Measurements from ENCODE around the gene TTI1. TPM values are rescaled to one million over a fixed set of nuclear protein-coding genes. Genes with fewer than 3 reads are reported as not detected.
A peak's percentile ranks its signal among the peaks of the same experiment; 100 is the strongest.

TTI1 gene
- total RNA-seq, 1 experiment from 2014 or later: 38.3 TPM

- H3K4me1 ChIP-seq (ENCODE audit: low read length): peaks cover 25% of the 10 kb centered on the region
- H2AFZ ChIP-seq (ENCODE audit: low read length): no peak overlapping the region
- peaks cover 14% of the 10 kb centered on the region for H4K20me1 ChIP-seq (ENCODE audit: insufficient read depth, low read depth, low read length)
- H3K27me3 ChIP-seq (ENCODE audit: low read length): no peaks in the 10 kb centered on the region
- H3K9ac ChIP-seq (ENCODE audit: low read length): no peak overlapping the region
- H3K9me3 ChIP-seq (ENCODE audit: low read length): no peaks in the 10 kb centered on the region
- peaks cover 95% of the 10 kb centered on the region for H3K79me2 ChIP-seq (ENCODE audit: low read length)
- DNase-seq: no peak
- H3K36me3 ChIP-seq (ENCODE audit: insufficient read depth, low read length): peaks cover 36% of the 10 kb centered on the region; the same call in 1 of the 2 replicates
- H3K27ac ChIP-seq (ENCODE audit: low read length): no peak overlapping the region
- H3K9me2 ChIP-seq (replicated peaks; ENCODE audit: insufficient read depth, low read length): no peaks in the 10 kb centered on the region
- H3K4me3 ChIP-seq (ENCODE audit: low read length): no peak overlapping the region
- no peak overlapping the region for H3K4me2 ChIP-seq (ENCODE audit: low read depth, low read length, poor library complexity, severe bottlenecking)
These were observed 17.4 kb upstream of the TTI1 start for GRCh38 chr20:38050686-38051085.

- Histone ChIP-seq H3K27ac (ENCODE audit: low read length) (no peak overlapping the region), H3K4me3 (ENCODE audit: low read length) (no peak overlapping the region), H3K79me2 (ENCODE audit: low read length) (peaks cover 95% of the 10 kb centered on the region), H3K9me2 (replicated peaks; ENCODE audit: insufficient read depth, low read length) (no peaks in the 10 kb centered on the region), H3K4me2 (ENCODE audit: low read depth, low read length, poor library complexity, severe bottlenecking) (no peak overlapping the region), H2AFZ (ENCODE audit: low read length) (no peak overlapping the region), H3K9ac (ENCODE audit: low read length) (no peak overlapping the region), H3K9me3 (ENCODE audit: low read length) (no peaks in the 10 kb centered on the region), H3K27me3 (ENCODE audit: low read length) (no peaks in the 10 kb centered on the region), H4K20me1 (ENCODE audit: insufficient read depth, low read depth, low read length) (peaks cover 6% of the 10 kb centered on the region; the same call in 1 of the 2 replicates), H3K4me1 (ENCODE audit: low read length) (peaks cover 16% of the 10 kb centered on the region), H3K36me3 (ENCODE audit: insufficient read depth, low read length) (peaks cover 35% of the 10 kb centered on the region; the same call in 1 of the 2 replicates)
- no peak for DNase-seq
These were observed 16.5 kb upstream of the TTI1 start for GRCh38 chr20:38049800-38050199.

DNA sequence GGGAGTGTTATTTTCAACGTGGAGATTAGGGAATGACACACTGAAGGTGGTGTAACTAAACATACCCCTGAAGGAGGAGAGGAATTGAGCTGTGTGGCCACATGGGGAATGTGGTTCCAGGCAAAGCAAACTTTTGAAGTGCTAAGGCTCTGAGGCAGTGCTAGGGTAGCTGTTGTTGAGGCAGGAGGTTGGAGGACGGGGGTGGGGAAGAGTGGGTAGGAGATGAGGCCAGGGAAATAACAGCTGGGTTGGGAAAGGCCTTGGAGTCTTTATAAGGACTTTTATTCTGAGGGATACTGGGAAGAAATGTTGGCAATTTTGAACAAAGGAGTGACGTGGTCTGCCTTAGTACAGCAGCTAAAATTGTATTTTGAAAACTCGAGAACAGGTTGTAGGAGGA is 13.3 kb upstream of the TTI1 start:
- Histone ChIP-seq H3K36me3 (ENCODE audit: insufficient read depth, low read length) (peaks cover 35% of the 10 kb centered on the region; the same call in 1 of the 2 replicates), H3K9me3 (ENCODE audit: low read length) (no peaks in the 10 kb centered on the region), H3K9me2 (replicated peaks; ENCODE audit: insufficient read depth, low read length) (no peaks in the 10 kb centered on the region), H3K4me3 (ENCODE audit: low read length) (no peak overlapping the region), H3K4me1 (ENCODE audit: low read length) (no peaks in the 10 kb centered on the region), H3K4me2 (ENCODE audit: low read depth, low read length, poor library complexity, severe bottlenecking) (no peak overlapping the region), H4K20me1 (ENCODE audit: insufficient read depth, low read depth, low read length) (no peaks in the 10 kb centered on the region; the same call in 1 of the 2 replicates), H3K9ac (ENCODE audit: low read length) (no peak overlapping the region), H2AFZ (ENCODE audit: low read length) (no peak overlapping the region), H3K27me3 (ENCODE audit: low read length) (no peaks in the 10 kb centered on the region), H3K27ac (ENCODE audit: low read length) (no peak overlapping the region), H3K79me2 (ENCODE audit: low read length) (peaks cover 94% of the 10 kb centered on the region)
- no peak for DNase-seq

DNA sequence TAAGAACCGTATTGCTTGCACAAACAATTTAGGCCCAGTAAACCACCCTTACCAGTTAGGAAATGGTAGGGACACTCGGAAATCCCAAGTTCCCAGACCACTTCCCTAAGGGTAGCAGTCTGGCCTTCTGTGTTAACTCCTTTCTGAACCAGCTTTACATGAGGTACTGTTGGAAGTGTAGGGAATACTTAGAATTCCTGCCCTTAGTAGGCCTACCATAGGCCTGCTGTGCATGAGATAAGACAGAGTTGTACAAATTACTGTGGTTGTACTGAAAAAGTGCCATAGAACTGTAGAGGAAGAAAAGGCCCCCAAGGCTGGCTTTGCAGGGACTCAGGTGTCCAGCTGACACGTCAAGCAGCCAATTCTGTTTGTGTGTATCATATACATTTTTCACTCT is 11.4 kb upstream of the TTI1 start:
- no peak overlapping the region for H2AFZ ChIP-seq (ENCODE audit: low read length)
- no peaks in the 10 kb centered on the region for H3K27me3 ChIP-seq (ENCODE audit: low read length)
- no peak overlapping the region for H3K4me3 ChIP-seq (ENCODE audit: low read length)
- DNase-seq: no peak
- H3K4me1 ChIP-seq (ENCODE audit: low read length): no peaks in the 10 kb centered on the region
- no peak overlapping the region for H3K4me2 ChIP-seq (ENCODE audit: low read depth, low read length, poor library complexity, severe bottlenecking)
- peaks cover 93% of the 10 kb centered on the region for H3K79me2 ChIP-seq (ENCODE audit: low read length)
- H3K9me3 ChIP-seq (ENCODE audit: low read length): no peaks in the 10 kb centered on the region
- peaks cover 43% of the 10 kb centered on the region for H3K36me3 ChIP-seq (ENCODE audit: insufficient read depth, low read length)
- H4K20me1 ChIP-seq (ENCODE audit: insufficient read depth, low read depth, low read length): no peaks in the 10 kb centered on the region; the same call in 1 of the 2 replicates
- H3K9me2 ChIP-seq (replicated peaks; ENCODE audit: insufficient read depth, low read length): no peaks in the 10 kb centered on the region
- no peak overlapping the region for H3K9ac ChIP-seq (ENCODE audit: low read length)
- H3K27ac ChIP-seq (ENCODE audit: low read length): no peak overlapping the region

DNA sequence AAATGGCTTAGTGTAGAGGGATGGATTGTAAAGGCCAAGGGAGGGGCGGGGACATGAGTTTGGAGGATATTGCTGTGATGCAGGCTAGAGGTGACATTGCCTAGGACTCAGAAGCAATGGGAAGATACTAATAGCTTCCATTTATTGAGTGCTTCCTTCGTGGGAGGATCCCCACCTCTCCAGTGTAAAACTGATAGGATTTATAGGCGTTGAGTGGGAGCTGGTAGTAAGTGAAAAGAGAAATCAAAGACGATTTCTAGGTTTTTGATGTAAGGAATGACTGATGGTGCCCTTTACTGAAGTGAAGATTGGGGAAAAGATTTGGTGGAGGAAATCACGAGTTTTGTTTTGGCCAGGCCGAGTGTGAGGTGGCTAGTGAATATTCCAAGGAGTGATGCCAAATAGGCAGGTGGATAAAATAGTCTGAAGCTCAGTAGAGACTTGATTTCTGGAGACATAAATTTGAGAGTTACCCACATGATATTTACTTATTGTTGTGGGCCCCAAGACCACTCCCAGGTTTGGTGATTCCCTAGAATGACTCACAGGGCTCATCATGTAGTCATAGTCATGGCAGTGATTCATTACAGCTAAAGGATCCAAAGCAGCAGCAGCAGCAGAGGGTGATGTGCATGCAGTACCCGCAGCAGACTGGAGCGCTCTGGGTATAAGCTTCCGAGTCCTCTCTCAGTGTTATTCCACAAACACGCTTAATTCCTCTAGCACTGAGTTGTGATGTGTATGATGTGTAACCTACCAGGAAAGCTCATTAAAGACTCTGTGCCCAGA is 10.4 kb upstream of the TTI1 start:
- Histone ChIP-seq H3K9ac (ENCODE audit: low read length) (no peak overlapping the region), H3K79me2 (ENCODE audit: low read length) (peaks cover 96% of the 10 kb centered on the region), H3K4me1 (ENCODE audit: low read length) (no peaks in the 10 kb centered on the region), H3K27me3 (ENCODE audit: low read length) (no peaks in the 10 kb centered on the region), H2AFZ (ENCODE audit: low read length) (no peak overlapping the region), H3K9me2 (replicated peaks; ENCODE audit: insufficient read depth, low read length) (no peaks in the 10 kb centered on the region), H3K4me3 (ENCODE audit: low read length) (no peak overlapping the region), H3K9me3 (ENCODE audit: low read length) (no peaks in the 10 kb centered on the region), H4K20me1 (ENCODE audit: insufficient read depth, low read depth, low read length) (no peaks in the 10 kb centered on the region; the same call in 1 of the 2 replicates), H3K4me2 (ENCODE audit: low read depth, low read length, poor library complexity, severe bottlenecking) (no peak overlapping the region), H3K36me3 (ENCODE audit: insufficient read depth, low read length) (peaks cover 41% of the 10 kb centered on the region), H3K27ac (ENCODE audit: low read length) (no peak overlapping the region)
- DNase-seq: no peak

DNA sequence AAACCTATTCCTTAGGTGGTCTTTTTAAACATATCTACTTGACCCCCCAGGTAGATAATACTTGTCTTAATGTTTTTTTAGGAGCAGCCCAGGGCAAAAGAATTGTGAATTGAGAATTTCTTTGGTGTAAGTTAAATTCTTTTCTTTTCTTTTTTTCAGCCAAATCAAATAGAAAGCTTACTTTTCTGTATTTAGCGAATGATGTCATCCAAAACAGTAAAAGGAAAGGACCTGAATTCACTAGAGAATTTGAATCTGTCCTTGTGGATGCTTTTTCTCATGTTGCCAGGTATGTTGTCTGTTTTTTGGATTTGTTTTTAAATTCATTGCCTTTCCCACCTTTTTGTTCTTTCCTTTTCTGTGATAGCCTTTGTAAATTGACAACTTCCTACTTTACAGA is 7.0 kb upstream of the TTI1 start:
- no peak for DNase-seq
- Histone ChIP-seq H2AFZ (ENCODE audit: low read length) (no peak overlapping the region), H3K4me1 (ENCODE audit: low read length) (peaks cover 9% of the 10 kb centered on the region), H3K27ac (ENCODE audit: low read length) (no peak overlapping the region), H3K36me3 (ENCODE audit: insufficient read depth, low read length) (peaks cover 43% of the 10 kb centered on the region), H3K79me2 (ENCODE audit: low read length) (peaks cover 96% of the 10 kb centered on the region), H3K4me3 (ENCODE audit: low read length) (no peak overlapping the region), H4K20me1 (ENCODE audit: insufficient read depth, low read depth, low read length) (no peaks in the 10 kb centered on the region), H3K9me3 (ENCODE audit: low read length) (no peaks in the 10 kb centered on the region), H3K27me3 (ENCODE audit: low read length) (no peaks in the 10 kb centered on the region), H3K4me2 (ENCODE audit: low read depth, low read length, poor library complexity, severe bottlenecking) (no peak overlapping the region), H3K9me2 (replicated peaks; ENCODE audit: insufficient read depth, low read length) (no peaks in the 10 kb centered on the region), H3K9ac (ENCODE audit: low read length) (no peak overlapping the region)

GRCh38 chr20:38036366-38036765 is 3.1 kb upstream of the TTI1 start:
- H3K36me3 ChIP-seq (ENCODE audit: insufficient read depth, low read length): peaks cover 33% of the 10 kb centered on the region
- H2AFZ ChIP-seq (ENCODE audit: low read length): no peak overlapping the region
- H3K79me2 ChIP-seq (ENCODE audit: low read length): peaks cover 99% of the 10 kb centered on the region
- no peaks in the 10 kb centered on the region for H3K9me3 ChIP-seq (ENCODE audit: low read length)
- peaks cover 35% of the 10 kb centered on the region for H3K4me1 ChIP-seq (ENCODE audit: low read length)
- peaks cover 4% of the 10 kb centered on the region; the same call in 1 of the 2 replicates for H4K20me1 ChIP-seq (ENCODE audit: insufficient read depth, low read depth, low read length)
- no peak overlapping the region for H3K9ac ChIP-seq (ENCODE audit: low read length)
- H3K4me2 ChIP-seq (ENCODE audit: low read depth, low read length, poor library complexity, severe bottlenecking): no peak overlapping the region
- no peaks in the 10 kb centered on the region for H3K9me2 ChIP-seq (replicated peaks; ENCODE audit: insufficient read depth, low read length)
- H3K27me3 ChIP-seq (ENCODE audit: low read length): no peaks in the 10 kb centered on the region
- no peak for DNase-seq
- no peak overlapping the region for H3K4me3 ChIP-seq (ENCODE audit: low read length)
- no peak overlapping the region for H3K27ac ChIP-seq (ENCODE audit: low read length)

DNA sequence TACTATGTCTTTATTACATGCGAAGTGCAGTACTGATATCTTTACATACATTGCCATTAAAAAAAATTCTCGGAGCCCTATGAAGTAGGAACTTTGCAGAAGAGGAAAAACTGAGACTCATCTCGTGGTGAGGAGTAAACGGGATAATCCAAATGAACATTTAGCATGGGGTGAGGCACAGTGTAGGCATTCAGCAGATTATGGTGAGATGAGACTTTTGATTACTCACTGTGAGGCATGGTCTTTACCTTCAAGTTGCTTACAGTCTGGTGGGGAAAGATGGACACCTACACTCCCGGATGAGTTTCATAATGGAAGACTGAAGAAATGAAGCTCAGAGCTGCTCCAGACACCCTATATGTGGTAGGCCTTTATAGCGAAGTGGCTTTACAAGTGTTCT is 1.7 kb upstream of the TTI1 start:
- H3K27ac ChIP-seq (ENCODE audit: low read length): no peak overlapping the region
- H3K9me2 ChIP-seq (replicated peaks; ENCODE audit: insufficient read depth, low read length): no peaks in the 10 kb centered on the region
- peaks cover 4% of the 10 kb centered on the region; the same call in 1 of the 2 replicates for H4K20me1 ChIP-seq (ENCODE audit: insufficient read depth, low read depth, low read length)
- peaks cover 100% of the 10 kb centered on the region for H3K79me2 ChIP-seq (ENCODE audit: low read length)
- H3K36me3 ChIP-seq (ENCODE audit: insufficient read depth, low read length): peaks cover 22% of the 10 kb centered on the region; the same call in 1 of the 2 replicates
- H3K4me1 ChIP-seq (ENCODE audit: low read length): peaks cover 47% of the 10 kb centered on the region
- H3K4me3 ChIP-seq (ENCODE audit: low read length): peak overlapping the region; percentile 96
- DNase-seq: no peak
- peak overlapping the region; percentile 98 for H3K9ac ChIP-seq (ENCODE audit: low read length)
- no peaks in the 10 kb centered on the region for H3K27me3 ChIP-seq (ENCODE audit: low read length)
- H2AFZ ChIP-seq (ENCODE audit: low read length): no peak overlapping the region
- no peaks in the 10 kb centered on the region for H3K9me3 ChIP-seq (ENCODE audit: low read length)
- peak overlapping the region; percentile 96 for H3K4me2 ChIP-seq (ENCODE audit: low read depth, low read length, poor library complexity, severe bottlenecking)
